HG03097 (cell line): ENCODE measurements around the gene FBXO15.
A peak's percentile ranks its signal among the peaks of the same experiment; 100 is the strongest.

Experiments
- ATAC-seq: cut with Tn5 transposase; IDR thresholded peaks from one replicate; pipeline ENCODE4 v1.9.1; 2021; ENCODE audit not compliant: unreplicated experiment, low FRiP score

The FBXO15 gene

DNA sequence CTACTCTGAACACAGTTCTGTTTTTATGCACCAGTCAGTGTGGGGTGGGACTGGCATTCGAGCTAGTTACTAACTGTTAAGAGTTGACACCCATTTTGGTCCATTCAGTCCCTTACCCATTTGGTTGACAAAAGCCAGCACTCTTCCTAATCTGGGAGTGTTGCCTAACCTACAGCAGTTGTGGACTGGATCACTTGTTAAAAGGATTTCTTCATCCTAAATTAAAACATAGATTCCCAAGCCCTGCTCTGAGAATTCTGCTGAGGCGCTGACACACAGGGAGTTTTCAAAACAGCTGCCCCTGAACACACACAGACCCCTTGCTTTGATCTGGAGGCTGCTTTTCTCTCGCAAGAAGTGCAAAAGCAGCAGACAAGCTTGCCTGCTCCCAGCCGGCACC, 7.1 kb upstream of the FBXO15 start:
- ATAC-seq = no peak

- ATAC-seq = no peak
Measured at GRCh38 chr18:74153793-74154192, 6.2 kb upstream of the FBXO15 start.

- ATAC-seq = no peak
Measured at GRCh38 chr18:74153377-74153776, 5.7 kb upstream of the FBXO15 start.

DNA sequence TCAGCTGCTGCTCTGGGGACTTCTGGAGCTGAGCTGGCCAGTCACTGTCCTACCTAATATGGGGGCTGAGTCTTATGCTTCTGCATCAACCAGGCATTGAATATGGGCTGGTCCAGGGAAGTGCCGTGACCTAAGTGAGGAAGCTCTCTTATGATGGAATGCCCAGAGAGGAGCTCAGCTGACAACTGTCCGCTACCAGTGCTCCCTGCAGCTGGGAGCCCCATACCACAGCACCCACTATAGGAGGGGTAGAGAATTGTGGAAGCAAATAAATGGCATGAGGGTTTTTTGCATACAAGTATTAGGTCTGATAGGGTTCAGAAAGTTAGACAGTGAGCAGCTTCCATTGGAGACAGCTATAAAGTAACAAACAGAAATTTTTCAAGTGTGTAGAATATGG, 5.2 kb upstream of the FBXO15 start:
- ATAC-seq = no peak

- no peak for ATAC-seq
Measured at GRCh38 chr18:74152270-74152669, 4.6 kb upstream of the FBXO15 start.

DNA sequence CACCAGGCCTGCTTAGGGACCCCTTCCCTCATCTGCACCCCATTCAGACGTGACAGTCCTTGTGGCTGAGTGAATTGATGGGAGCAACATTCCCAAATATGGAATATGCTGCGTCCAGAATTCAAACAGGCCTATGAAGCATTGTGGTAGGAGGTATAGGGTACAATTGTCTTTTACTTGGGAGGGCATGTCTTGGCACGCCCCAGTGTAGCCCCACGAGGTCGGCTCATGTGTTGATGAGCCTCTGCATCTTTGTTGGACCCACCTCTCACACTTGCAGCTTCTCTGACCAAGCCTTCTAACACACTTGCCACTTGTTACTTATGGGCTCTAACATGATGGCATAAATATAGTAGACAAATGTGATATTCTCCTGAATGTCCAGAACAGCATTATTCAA, 2.2 kb upstream of the FBXO15 start:
- no peak for ATAC-seq

- ATAC-seq = peak; percentile 13
Measured at GRCh38 chr18:74148543-74149070, 973 bp upstream of the FBXO15 start.

DNA sequence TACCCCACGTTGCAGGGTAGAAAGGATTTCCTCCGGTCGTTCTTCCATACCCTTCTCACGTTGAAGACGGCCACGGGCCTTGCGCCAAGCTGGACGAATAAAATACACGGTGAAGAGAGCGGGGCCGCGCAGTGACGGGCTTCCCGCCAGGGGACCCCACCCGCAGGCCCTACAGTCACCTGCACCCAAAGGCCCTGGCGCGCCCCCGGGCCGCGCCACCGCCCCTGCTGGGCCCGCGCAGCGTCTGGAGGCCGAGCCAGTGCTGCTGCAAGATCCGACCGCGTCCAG, 199 bp downstream of the FBXO15 start:
- ATAC-seq = no peak

DNA sequence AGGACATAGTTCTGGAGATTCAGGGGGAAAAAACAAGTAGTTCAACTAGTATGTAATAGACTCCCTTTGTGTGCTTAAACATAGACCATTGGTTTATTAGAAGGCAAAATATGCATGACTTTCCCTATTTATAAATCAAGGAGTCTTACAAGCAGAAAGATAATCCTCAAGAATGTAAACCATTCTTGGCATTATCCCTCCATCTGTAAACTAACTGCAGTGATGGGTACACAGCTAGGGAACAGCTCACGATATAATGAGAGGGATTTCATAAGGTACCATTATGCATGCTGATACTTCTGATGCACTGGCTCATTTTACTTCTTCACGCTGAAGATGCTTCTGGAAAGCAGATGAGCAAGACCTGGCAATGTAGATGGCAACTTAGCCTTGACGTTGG, 878 bp downstream of the FBXO15 start:
- ATAC-seq = no peak

DNA sequence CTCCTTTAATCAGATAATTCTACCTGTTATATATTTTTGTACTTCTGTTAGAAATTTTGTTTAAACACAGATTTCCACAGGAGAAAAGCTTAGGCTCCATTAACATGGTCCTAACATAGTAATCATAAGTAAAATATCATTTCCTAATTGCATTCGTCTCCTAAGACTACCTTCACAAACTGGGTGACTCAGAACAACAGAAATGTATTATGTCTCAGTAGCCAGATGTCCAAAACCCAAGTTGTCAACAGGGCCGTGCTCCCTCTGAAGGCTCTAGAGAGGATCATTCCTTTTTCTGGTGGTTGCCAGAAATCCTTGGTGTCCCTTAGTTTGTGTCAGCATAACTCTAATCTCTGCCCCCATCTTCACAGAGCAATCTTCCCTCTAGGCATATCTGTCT, 5.4 kb downstream of the FBXO15 start:
- ATAC-seq = no peak

- ATAC-seq = no peak
Measured at GRCh38 chr18:74141667-74142066, 6.0 kb downstream of the FBXO15 start.

- ATAC-seq = no peak
Measured at GRCh38 chr18:74140582-74140981, 7.1 kb downstream of the FBXO15 start.

DNA sequence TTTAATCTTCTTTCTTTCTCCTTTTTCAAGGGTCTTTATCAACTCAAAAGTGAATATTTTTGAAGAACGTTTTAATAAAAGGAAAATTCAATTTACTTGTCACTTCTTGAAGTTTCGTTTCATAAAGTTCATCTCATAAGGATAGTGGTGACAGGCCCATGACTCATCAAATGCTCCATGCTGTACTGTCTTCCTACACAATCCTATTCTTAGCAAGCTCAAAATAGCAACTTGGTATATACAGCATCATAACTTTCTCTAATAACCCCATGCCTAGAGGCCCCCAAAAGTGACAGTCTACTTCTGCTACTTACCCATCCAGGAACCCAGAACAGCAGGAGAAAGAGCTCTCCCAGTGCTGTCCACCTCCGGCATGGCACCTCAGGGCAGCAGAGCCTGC, 7.7 kb downstream of the FBXO15 start:
- ATAC-seq = no peak

DNA sequence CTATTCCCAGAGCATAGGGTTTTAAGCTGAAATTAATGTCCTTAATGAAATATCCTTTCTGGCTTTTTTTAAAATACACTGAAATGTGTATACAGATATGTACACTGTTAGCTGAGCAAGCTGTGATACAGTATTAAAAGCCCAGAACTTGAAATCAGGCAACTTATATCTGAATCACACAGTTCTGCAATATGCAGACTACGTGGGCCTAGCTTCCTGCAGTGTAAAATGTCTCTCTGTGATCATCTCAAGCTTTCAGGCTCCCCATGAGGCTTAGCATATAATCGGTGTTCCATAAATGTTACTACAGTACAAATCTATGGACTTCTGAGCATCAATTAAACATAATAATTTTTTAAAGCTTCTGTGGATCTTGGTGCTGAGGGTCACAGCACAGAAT, 8.2 kb downstream of the FBXO15 start:
- ATAC-seq = no peak

- no peak for ATAC-seq
Measured at GRCh38 chr18:74137920-74138538, 9.6 kb downstream of the FBXO15 start.

- no peak for ATAC-seq
Measured at GRCh38 chr18:74132201-74132600, 15.4 kb downstream of the FBXO15 start.

GRCh38 chr18:74131124-74131523, 16.5 kb downstream of the FBXO15 start:
- ATAC-seq = no peak

GRCh38 chr18:74128159-74128558, 19.5 kb downstream of the FBXO15 start:
- ATAC-seq = no peak

DNA sequence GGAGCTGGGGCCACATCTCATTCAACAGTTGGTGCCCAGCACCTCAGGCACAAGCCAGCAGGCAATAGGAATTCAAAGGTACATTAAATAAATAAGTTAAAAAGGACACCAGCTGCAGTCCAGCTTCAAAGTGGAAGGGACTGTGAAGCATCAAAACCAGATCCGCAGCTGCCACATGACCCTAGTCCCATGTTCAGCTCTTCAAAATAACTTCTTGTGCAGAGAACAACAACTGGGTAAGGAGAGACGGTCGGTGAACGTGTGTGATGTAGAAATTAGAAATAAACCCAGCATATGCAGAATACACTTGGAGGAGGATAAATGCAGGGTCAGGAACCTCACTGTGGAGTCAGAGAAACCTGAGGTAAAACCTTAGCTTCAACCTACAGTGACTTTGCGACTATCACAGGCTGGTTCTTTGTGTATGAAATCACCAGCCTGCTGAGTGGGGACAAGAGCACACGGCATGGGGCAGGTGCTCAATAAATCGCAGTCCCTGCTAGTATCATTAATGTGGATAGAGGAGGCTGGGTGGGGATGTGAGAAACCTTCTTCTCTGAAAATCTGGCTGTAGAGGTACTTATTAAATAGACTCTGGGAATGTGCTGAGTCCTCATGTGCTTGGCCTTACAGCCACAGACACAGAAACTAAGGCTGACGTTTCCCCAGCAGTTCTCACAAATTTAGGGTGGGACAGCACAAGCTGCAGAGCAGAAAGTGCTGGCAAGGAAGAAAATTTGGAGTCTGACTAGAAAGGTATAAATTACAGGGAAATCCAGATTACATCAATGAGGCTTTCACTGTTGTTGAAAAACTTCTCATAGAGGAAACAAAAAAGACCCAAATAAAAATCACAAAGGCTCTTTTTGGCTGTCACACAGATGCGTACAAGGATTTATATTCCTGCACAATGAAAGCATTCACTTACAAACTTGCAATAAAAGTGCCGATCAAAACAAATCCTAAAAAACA, 20.7 kb downstream of the FBXO15 start:
- ATAC-seq = no peak

- no peak for ATAC-seq
Measured at GRCh38 chr18:74124642-74125041, 23.0 kb downstream of the FBXO15 start.

- ATAC-seq = no peak
Measured at GRCh38 chr18:74123200-74123599, 24.4 kb downstream of the FBXO15 start.
